Breast epithelium (tissue), 4 donors: Measurements from ENCODE around the gene RIT2. TPM values are rescaled to one million over a fixed set of nuclear protein-coding genes. Genes with fewer than 3 reads are reported as not detected.

ENCODE experiments used
- DNase-seq, 2 donors: peaks; one replicate each; pipeline ENCODE4 v3.0.0-alpha.2; 2019; ENCODE audit warnings: low spot score in 2 of 2
- H3K27ac ChIP-seq, 2 donors: fragments of 200-600 bp; sonication (generic) in 1 of 2; one replicate each; pipeline ENCODE4 v1.5.1; 2016 to 2019; ENCODE audit warnings: mild to moderate bottlenecking in 1 of 2
- H3K27me3 ChIP-seq, 2 donors: fragments of 200-600 bp; sonication (generic) in 1 of 2; one replicate each; pipeline versions ENCODE4 v1.5.1 to v1.6.0; 2017 to 2019; ENCODE audit warnings: control low read depth in 1 of 2, mild to moderate bottlenecking in 1 of 2
- H3K36me3 ChIP-seq: fragments of 200-600 bp; one replicate; pipeline ENCODE4 v1.5.1; 2019
- H3K4me1 ChIP-seq, 2 donors: fragments of 200-600 bp; sonication (generic); one replicate each; pipeline ENCODE4 v1.5.1; 2016 to 2019; ENCODE audit warnings: control low read depth in 1 of 2
- H3K4me3 ChIP-seq, 3 donors: fragments of 200-600 bp; sonication (generic); 1 replicate in 2 of 3; 2 replicates in 1 of 3; pipeline ENCODE4 v1.5.1; 2016 to 2019; ENCODE audit warnings: mild to moderate bottlenecking in 3 of 3, moderate library complexity in 2 of 3
- H3K9me3 ChIP-seq, 2 donors: fragments of 200-600 bp; sonication (generic) in 1 of 2; one replicate each; pipeline ENCODE4 v1.5.1; 2016 to 2019; ENCODE audit warnings: control low read depth in 1 of 2
- POLR2A ChIP-seq: fragments of 450-650 bp; IDR thresholded peaks from one replicate; pipeline ENCODE4 v1.6.1; 2016; ENCODE audit warnings: antibody characterized with exemption, mild to moderate bottlenecking, moderate library complexity
- POLR2AphosphoS5 ChIP-seq, 3 donors: sonication (generic); formaldehyde crosslinking; IDR thresholded peaks; one replicate each; pipeline ENCODE4 v1.6.1; 2017; ENCODE audit warnings: antibody characterized with exemption in 3 of 3
- intact Hi-C: fragments of 100-400 bp; cut with DNase I; formaldehyde crosslinking; loops from one replicate; pipeline ENCODE4 v1.15.1; 2023; ENCODE audit warnings: low total_unique reads
- total RNA-seq, 3 donors: library from RNA; depleted of rRNA; stranded (reverse); fragments of >200 nt; gene quantifications; one replicate each; pipeline ENCODE4 v1.1.0, GENCODE V29; 2016
- TF ChIP-seq, protein P1 (sequence below), 3 donors: fragments of 450-650 bp; IDR thresholded peaks; one replicate each; pipeline ENCODE4 v1.5.1; 2016 to 2017; ENCODE audit warnings: antibody characterized with exemption in 3 of 3, mild to moderate bottlenecking in 3 of 3, moderate library complexity in 3 of 3

Gene RIT2
- total RNA-seq, 3 donors from 2014 or later = not detected

- H3K9me3 ChIP-seq = no peaks in the 10 kb centered on the region
- H3K4me1 ChIP-seq = no peaks in the 10 kb centered on the region
- no peaks in the 10 kb centered on the region for H3K36me3 ChIP-seq
- DNase-seq = no peak
- no peak overlapping the region for H3K27ac ChIP-seq
- no peak for TF ChIP-seq POLR2AphosphoS5 (IDR thresholded peaks at IDR 0.05)
- TF ChIP-seq, protein P1, sequence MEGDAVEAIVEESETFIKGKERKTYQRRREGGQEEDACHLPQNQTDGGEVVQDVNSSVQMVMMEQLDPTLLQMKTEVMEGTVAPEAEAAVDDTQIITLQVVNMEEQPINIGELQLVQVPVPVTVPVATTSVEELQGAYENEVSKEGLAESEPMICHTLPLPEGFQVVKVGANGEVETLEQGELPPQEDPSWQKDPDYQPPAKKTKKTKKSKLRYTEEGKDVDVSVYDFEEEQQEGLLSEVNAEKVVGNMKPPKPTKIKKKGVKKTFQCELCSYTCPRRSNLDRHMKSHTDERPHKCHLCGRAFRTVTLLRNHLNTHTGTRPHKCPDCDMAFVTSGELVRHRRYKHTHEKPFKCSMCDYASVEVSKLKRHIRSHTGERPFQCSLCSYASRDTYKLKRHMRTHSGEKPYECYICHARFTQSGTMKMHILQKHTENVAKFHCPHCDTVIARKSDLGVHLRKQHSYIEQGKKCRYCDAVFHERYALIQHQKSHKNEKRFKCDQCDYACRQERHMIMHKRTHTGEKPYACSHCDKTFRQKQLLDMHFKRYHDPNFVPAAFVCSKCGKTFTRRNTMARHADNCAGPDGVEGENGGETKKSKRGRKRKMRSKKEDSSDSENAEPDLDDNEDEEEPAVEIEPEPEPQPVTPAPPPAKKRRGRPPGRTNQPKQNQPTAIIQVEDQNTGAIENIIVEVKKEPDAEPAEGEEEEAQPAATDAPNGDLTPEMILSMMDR (IDR thresholded peaks at IDR 0.05) = no peak
- no peak for TF ChIP-seq POLR2A
- intact Hi-C loops = no loop called here
- H3K4me3 ChIP-seq = no peak overlapping the region
- no peaks in the 10 kb centered on the region for H3K27me3 ChIP-seq
Measured at GRCh38 chr18:43022874-43023273, 92.6 kb downstream of the RIT2 start.

- H3K27ac ChIP-seq = no peak overlapping the region
- H3K4me1 ChIP-seq = no peaks in the 10 kb centered on the region
- TF ChIP-seq POLR2AphosphoS5 (IDR thresholded peaks at IDR 0.05) = no peak
- TF ChIP-seq POLR2A = no peak
- TF ChIP-seq, protein P1 (IDR thresholded peaks at IDR 0.05) = no peak
- H3K9me3 ChIP-seq = no peaks in the 10 kb centered on the region
- no peak for DNase-seq
- no peaks in the 10 kb centered on the region for H3K27me3 ChIP-seq
- H3K36me3 ChIP-seq = no peaks in the 10 kb centered on the region
- no peak overlapping the region for H3K4me3 ChIP-seq
- intact Hi-C loops = no loop called here
Measured at GRCh38 chr18:43017622-43018021, 97.9 kb downstream of the RIT2 start.

- no peak for DNase-seq
- Histone ChIP-seq H3K36me3 (no peaks in the 10 kb centered on the region), H3K4me1 (no peaks in the 10 kb centered on the region), H3K27ac (no peak overlapping the region), H3K27me3 (no peaks in the 10 kb centered on the region), H3K4me3 (no peak overlapping the region), H3K9me3 (no peaks in the 10 kb centered on the region)
- intact Hi-C loops = no loop called here
- TF ChIP-seq, protein P1 (IDR thresholded peaks at IDR 0.05) = no peak
- TF ChIP-seq POLR2AphosphoS5 (IDR thresholded peaks at IDR 0.05) (no peak), POLR2A (no peak)
Measured at GRCh38 chr18:43013486-43013885, 102.0 kb downstream of the RIT2 start.

DNA sequence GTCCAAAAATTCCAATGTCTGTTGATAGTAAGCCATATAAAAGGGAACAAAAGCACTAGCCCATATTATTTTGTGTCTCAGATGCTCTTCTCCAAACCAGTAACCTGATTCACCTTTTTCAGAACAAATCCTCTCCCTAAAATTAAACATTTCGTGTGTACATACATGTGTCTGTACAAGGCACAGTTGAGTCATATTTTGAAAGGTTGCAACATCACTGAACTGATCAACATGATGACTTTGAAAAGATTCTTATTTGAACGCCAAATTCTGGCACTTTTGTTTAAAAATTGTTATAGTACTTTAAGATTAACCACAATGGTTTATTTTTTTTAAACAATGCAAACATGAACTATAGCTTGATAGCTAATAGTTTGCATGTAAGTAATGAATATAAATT lies 102.5 kb downstream of the RIT2 start:
- Histone ChIP-seq H3K27ac (no peak overlapping the region), H3K4me3 (no peak overlapping the region), H3K27me3 (no peaks in the 10 kb centered on the region), H3K36me3 (no peaks in the 10 kb centered on the region), H3K4me1 (no peaks in the 10 kb centered on the region), H3K9me3 (no peaks in the 10 kb centered on the region)
- DNase-seq = no peak
- intact Hi-C loops = no loop called here
- TF ChIP-seq, protein P1 (IDR thresholded peaks at IDR 0.05) = no peak
- TF ChIP-seq POLR2A = no peak
- TF ChIP-seq POLR2AphosphoS5 (IDR thresholded peaks at IDR 0.05) = no peak

GRCh38 chr18:43010611-43011010 lies 104.9 kb downstream of the RIT2 start:
- Histone ChIP-seq H3K4me1 (no peaks in the 10 kb centered on the region), H3K9me3 (no peaks in the 10 kb centered on the region), H3K36me3 (no peaks in the 10 kb centered on the region), H3K4me3 (no peak overlapping the region), H3K27ac (no peak overlapping the region), H3K27me3 (no peaks in the 10 kb centered on the region)
- no peak for DNase-seq
- TF ChIP-seq POLR2A (no peak), POLR2AphosphoS5 (IDR thresholded peaks at IDR 0.05) (no peak)
- TF ChIP-seq, protein P1 (IDR thresholded peaks at IDR 0.05) = no peak
- intact Hi-C loops = no loop called here
